HG03378 (cell line): Measurements from ENCODE around the gene SESN1.
A peak's percentile ranks its signal among the peaks of the same experiment; 100 is the strongest.
"Not testable (repeated sequence)": the region's sequence is repeated elsewhere in the genome, so short reads cannot be mapped to it uniquely, and the experiment has no call there.

ENCODE experiments used
- ATAC-seq: cut with Tn5 transposase; IDR thresholded peaks from one replicate; pipeline ENCODE4 v1.9.1; 2021; ENCODE audit warnings: mild to moderate bottlenecking, moderate library complexity; ENCODE audit not compliant: unreplicated experiment

The SESN1 gene

DNA sequence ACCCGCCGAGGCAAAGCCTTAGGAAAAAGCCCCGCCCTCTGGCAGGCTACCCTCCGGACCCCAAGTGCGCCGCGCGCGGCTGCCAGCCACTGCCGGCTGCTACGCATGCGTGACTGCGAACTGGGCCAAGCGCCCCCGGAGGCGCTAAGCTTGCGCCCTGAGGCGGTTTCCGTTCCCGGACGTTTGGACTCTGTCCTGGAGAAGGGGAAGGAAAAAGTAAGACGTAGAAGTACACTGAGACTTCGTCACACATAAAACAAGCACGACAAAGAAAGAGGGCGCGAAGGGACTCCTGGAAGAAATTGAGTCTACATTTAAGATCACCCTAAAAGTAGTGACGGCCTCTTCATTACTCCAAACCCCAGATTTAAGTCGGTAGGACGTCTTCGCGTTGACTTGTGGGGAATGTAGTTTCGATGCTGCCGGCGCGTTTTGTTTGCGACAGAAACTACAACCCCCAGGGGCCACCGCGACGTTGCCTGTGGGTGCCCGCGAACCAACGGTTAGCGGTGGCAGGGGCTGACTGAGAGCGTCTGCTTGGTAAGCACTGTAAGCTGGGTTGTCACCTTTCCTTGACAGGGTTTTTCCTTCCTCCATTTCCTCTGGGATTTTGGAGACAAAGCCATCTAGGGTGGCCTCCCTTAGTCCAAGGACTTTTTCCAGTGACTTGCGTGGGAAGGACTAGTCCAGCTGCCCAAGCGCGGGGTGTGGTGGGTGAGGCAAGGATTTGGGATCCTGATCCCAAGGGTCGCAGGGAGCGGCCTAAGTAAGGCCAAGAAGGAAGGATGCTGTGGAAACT lies 589 bp upstream of the SESN1 start, which contains the start of gene CEP57L1:
CEP57L1 (plus strand) TSS at position 472 of the 799 bp plus-strand sequence. CDS start 49,715 bp downstream, outside the sequence.
- ATAC-seq, result peak; percentile 70

DNA sequence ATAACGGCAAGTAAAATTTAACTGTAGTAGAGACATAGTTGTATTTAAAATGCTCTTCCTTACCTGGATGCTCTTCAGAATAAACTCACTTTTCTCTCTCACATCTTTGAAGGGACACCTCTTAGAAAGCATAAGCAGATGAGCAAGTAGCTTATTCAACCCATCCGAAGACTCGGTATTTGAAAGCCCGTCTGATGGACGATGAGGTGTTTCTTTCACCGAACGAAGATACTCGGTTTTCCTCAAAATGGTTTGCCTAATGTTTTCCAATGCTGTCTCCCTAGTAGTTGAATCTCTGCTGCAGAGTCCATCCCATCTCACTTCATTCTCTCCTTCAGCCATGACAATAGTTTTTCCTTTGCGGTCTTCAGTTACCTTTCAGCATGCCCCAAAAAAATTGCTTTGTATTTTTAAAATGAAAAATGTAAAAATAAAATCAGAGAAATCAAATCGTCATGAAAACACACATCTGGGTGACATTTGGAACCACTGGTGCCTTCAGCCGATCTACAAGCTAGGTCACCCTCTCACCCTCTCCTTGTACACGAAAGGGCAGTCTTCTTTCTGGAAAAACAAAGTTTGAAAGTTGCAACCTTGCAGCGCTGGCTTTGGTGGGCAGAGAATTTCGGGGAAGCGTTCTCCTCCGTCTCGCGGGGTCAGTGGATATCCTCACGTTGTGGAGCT lies 772 bp downstream of the SESN1 start:
- no peak for ATAC-seq

DNA sequence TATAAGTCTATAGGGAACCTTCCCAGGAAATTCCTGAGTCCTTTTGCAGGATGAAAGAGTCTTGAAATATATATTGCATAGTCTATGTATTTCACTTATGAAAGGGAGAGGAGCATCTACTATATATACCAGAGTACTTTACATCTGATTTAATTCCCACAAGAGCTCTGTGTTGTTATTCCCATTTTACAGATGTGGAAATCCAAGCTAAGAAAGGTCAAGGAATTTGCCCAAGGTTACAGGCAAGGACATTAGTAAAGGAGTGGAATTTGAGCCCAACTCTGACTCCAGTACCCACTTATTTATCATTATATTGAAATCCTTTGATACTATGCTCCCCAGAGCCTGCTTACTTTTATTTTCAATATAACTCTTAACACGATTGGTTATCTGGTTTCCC lies 2.6 kb downstream of the SESN1 start:
- no peak for ATAC-seq

DNA sequence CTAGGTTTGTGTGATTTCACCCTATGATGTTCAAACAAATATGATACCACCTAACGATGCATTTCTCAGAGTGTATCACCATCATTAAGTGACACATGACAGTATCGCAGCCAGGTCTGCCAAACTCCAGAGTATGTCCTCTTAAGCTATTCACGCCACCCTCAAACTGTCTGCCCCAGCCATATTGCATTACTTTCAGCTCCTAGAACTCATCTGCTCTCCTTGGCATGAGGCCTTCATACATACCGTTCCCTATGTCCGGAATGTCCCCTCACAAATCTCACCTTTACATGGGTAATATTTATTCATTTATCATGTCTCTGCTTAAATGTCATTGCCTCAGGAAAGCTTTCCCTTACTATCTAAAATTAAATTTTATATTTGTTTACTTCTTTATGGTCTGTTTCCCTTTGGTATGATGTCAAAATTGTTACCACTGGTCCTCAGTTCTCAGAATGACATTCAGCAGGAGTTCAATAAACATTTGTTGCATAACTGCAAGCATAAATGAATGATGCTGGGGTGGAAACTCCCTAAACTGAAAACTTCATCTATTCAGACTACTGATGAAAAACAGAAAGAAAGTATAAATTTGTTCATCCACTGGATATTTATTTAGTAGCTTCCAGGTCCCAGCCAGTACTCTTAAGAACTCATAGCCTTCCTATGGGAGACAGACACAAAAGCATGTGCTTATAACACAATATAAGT lies 3.2 kb downstream of the SESN1 start:
- ATAC-seq, result no peak

DNA sequence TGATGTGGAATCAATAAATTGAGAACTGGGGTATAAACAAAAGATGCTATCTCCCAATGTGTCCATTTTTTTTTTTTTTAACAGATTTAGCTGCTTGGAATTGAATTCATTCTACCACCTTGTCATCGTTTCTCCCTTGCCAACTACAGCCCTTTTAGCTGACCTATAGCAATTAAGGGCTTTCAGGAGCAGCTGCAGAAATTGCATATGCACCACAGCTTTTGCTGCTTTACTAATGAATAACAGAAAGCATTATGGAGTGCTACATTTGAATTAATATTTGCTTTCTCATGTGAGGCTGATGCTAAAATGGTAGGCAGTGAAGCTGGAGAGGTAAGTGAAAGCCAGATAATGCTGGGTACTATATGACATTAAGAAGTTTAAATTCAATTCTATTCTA lies 5.7 kb downstream of the SESN1 start:
- ATAC-seq, result no peak

DNA sequence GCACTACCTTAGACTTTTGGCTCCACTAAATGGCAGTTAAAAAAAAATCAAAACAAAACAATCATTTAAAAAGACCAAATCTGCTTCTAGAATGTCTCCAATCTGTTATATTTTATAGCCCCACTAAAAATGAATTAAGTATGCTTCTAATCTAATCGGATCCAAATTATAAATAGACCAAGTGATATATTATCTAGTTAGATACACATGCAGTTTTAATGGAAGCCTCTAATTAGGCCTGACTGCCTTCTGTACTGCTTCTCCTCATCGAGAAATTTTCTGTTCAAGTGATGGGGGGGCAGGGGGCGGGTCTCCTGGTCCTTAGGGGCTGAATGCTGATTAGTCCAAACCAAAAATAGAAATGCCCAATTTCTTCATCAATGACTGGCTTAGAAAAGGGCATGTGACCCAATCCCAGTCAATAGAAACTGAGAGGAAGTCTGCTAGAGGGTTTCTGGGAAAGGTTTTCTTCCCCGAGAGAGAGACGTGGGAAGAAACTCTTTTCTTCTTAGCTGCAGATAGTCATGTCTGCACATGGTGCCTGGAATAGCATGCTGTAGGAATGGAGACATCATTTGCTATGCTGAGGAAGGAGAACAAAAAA lies 6.9 kb downstream of the SESN1 start:
- no peak for ATAC-seq

DNA sequence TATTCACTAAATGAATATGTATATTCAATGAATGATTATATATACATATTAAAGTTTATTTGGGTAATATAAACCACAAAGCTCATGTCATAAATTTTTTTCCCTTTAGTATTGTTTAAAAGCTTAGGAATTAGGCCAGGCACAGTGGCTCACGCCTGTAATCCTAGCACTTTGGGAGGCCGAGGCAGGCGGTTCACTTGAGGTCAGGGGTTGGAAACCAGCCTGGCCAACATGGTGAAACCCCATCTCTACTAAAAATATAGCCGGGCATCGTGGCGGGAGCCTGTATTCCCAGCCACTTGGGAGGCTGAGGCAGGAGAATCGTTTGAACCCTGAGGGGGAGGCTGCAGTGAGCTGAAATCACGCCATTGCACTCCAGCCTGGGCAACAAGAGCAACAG lies 10.5 kb downstream of the SESN1 start:
- ATAC-seq, result not testable (repeated sequence)

DNA sequence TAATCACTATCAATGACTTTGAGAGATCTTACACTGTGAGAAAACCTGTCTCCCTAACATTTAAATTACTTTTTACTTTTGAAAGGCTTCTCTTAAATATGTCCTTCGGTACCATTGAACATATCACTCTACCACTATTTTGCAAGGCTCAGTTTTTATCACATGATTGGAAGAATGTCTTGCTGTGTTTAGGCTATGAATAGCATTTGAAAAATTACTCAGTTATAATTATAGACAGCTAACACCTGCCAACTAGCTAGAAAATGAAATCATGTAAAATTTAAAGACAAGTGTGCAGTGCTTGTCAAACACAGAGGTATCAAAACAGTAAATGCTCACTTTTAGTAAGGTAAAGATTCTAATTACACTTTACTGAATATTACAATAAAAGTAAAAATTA lies 11.0 kb downstream of the SESN1 start:
- ATAC-seq, result no peak

DNA sequence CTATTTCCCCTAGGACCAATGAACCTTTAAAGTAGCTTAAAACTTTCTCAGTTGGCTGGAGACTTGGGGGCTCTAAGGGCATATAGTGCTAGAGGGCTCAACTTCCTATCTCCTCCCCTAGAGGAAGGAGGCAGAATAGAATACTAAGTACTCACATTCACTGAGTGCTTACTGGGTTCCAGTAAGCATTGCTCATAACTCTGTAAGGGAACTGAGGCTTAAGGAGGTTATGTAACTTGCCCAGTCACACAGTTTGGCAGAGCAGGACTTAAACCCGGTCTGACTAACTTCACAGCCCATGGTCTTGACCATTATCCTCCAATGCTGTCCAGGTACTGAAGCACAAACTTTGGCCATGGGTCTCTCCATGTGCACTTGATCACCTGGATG lies 12.5 kb downstream of the SESN1 start:
- no peak for ATAC-seq

DNA sequence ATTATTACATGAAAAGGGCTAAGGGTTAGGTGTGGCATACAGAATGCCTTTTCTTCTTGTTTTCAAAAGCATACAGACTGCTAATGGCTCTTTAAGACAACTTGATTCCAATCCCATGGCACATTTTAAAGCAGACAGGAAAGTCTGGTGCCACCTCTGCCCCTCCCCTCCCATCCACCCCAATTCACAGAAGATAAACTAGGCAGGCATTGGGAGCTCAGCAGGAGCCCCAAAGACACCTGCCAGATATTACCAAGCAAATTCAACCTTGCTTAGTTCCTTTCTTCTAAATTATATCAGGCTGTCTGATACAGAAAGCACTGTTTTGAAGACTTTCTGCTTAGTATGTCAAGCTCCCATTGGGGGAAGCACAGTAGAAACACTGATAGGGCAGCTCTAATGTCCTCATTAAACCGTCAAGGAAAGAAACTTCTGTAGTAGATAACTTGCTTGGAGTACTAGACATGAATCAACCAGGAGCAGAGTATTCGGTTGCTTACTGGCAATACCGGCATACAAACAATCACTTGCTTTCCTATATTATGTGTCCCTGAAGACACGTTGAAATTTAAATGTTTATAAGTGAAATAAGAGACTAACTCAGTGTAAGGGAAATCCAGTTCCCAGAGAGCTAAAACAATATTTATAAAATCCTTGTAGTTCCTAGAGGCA lies 13.0 kb downstream of the SESN1 start:
- ATAC-seq, result no peak

DNA sequence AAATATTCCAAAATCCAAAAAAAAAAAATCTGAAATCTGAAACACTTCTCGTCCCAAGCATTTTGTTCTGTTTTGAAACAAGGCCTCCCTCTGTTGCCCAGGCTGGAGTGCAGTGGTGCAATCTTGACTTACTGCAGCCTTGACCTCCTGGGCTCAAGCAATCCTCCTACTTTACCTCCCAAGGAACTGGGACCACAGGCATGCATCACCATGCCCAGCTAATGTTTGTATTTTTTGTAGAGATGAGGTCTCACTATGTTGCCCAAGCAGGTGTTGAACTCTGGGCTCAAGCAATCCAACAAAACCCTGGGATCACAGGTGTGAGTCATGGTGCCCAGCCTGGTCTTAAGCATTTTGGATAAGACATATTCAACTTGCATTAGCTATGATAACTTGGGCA lies 13.6 kb downstream of the SESN1 start:
- ATAC-seq, result no peak

DNA sequence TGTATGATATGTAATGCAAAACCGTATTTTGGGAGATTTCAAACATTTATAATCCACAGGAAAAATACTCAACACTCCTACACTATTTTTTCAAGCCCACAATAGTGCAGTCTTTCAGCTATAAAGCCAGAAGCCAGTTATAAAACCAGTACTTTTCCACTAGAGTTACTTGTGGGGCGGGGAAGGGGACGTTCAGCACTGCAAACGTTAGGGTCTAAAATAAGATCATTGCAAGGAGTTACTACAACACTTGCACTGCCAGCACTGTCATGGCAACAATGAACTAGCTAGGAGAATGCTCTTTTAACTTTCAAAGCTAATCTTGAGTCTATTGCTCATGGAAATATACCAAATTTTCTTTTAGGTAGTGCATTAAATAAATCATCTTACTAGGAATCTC lies 14.7 kb downstream of the SESN1 start:
- ATAC-seq, result no peak

DNA sequence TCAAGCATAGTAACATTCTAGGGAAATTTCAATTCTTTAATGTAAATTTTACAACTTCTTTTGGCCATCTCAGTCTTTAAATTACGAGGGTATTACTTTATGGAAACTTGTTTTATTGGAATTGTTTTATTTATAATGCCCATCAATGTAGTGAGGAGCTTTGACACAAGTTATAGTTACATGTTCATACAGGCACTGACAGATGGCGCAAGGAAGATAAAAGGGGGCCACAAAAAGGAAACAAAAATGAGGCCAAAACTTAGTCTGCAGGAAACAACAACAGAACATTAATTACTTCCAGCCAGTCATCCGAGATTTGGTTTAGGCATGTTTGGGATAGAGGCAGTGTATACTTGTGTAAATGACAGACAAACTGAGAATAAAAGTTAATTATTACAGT lies 18.3 kb downstream of the SESN1 start:
- no peak for ATAC-seq

DNA sequence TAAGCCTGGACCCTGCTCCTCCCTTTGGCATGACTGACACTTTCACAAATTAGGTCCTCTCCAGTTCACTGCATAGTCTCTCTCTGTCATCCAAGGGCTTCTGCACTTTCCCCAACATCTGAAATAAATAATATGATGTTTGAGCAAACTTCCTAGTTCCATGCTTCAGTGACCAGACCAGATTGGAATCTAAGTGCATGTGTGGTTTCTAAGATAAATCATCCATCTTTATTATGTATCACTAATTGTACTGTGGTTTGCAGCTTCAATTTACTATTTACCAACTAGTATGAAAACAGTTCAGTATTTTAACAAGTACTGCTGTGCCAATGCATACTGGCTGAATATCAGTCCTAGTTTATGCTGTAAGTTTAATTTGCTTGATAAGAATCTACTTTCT lies 18.7 kb downstream of the SESN1 start:
- ATAC-seq, result no peak

DNA sequence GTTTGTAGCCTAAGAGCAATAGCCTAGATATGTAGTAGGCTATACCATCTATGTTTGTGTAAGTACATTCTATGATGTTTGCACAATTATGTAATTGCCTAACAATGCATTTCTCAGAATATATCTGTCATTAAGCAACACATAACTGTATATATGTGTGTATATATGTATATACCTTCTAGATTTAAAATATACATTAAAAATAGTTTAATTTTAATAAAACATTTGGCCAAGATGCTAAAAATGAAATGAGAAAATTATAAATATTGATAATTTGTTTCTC lies 20.6 kb downstream of the SESN1 start:
- ATAC-seq, result no peak

DNA sequence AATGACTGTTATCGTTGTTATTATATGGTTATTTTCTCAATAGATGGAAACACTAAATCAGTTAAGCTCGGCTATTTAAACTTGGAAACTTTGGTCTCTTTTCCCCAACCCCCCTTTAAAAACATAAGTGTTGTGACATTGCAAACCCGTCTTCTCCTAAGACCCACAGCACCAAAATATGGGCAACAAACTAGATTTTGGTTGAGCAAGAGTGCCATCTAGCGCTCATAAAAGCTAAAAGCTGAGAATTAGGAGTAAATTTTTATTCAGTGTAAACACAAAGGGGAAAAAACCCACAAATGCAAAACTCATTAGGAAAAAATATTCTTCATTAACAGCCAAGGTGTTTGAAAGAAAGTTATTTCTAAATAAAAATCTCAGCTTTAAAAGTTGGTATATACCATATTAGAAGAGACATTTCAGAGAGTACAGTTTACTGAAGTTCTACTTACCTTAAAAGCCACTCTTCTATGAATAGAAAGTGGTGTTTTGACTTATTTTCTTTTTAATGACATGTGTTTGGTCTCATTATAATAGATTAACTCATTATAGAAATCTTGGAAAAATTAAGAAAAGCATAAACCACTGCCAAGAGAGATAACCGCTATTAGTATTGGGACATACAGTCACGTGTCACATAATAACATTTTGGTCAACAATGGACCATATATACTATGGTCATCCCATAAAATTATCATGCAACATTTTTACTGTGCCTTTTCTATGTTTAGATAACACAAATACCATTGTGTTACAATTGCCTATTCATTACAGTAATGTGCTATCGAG lies 21.1 kb downstream of the SESN1 start:
- ATAC-seq, result no peak

DNA sequence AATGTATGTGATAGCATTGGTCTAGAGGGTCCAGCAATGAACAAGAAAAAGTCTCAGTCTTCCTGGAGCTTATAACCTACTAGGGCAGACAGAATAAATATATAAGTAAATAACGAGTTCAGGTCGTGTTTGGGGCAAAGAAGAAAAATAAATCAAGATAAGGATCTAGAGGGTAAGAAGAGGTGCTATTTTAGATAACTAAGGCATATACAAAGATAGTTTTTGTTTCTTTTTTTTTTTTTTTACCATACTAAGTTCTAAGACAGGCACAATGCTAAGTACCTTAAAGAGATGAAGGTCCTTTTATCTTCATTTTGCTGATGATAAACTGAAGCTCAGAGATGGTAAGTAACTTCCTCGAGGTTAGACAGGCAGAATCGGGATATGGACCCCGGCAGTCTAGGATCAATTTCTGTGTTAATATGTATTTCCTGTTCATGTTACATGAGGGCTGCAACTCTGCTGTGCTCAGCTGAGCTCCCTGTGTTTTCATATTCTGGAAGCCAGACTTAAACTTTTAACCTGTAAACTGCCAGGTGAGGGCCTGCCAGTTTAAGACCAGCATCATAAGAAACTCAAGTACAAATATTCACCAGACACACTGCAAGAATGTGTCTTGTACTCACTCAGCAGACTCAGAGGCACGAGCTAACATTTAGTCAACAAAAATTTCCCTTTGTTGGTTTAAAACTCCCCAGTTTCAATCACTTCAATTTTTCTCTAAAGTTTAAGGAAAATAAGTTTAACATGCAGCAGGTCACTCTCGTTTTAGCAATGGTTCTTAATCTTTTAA lies 23.3 kb downstream of the SESN1 start:
- ATAC-seq, result no peak

DNA sequence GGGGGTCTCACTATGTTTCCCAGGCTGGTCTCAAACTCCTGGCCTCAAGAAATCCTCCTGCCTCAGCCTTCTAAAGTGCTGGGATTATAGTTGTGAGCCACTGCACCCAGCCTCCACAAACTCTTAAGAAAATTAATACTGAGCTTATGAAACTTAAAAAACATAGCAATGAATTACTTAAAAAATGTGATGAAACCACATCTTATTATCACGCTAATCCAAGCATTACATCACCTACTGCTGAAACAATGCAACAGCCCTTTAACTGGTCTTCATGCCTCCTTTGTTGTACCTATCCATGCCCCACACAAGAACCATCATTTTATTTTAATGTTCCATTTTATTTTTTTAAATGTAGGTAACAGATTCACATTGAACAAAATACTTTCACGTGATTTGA lies 24.9 kb downstream of the SESN1 start:
- ATAC-seq, result no peak

DNA sequence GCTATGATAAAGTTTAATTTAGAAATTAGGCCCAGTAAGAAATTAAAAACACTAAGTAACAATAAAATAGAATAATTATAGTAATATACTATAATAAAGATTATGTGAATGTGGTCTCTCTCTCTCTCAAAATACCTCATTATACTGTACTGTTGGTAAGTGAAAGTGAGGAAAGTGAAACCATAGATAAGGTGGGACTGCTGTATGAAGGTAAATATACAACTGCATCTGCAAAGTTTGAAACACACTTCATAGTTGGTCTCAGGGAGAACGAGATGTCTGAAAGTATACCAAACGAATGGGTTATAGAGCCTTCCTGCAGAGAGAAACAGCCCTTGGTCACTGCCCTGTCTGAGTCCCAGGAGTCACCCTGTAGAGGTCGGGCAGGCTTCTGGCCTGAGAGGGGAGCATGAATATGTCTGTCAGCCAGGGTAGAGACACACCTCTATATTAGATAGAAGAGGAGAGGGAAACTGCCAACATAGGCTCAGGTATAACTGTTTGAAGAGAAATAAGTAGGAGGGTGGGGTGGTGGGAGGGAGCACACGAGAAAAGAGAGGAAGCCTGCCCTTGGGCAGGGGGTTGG lies 31.8 kb downstream of the SESN1 start:
- ATAC-seq, result no peak
